Nephron progenitor cell (in vitro differentiated cells): ENCODE results near the gene HDDC3.

Source experiments
- DNase-seq: peaks from one replicate; pipeline ENCODE4 v3.0.0; 2021
- H3K27ac Mint-ChIP-seq: 2 replicates; pipeline ENCODE4 v1.8.0; 2021; ENCODE audit warnings: mild to moderate bottlenecking, moderate library complexity, mixed read lengths
- H3K27me3 Mint-ChIP-seq: 2 replicates; pipeline ENCODE4 v1.8.0; 2021; ENCODE audit warnings: mild to moderate bottlenecking, low read depth, mixed read lengths; ENCODE audit not compliant: poor library complexity
- H3K36me3 Mint-ChIP-seq: 2 replicates; pipeline ENCODE4 v1.8.0; 2021; ENCODE audit warnings: low read depth, mixed read lengths
- H3K4me1 Mint-ChIP-seq: 2 replicates; pipeline ENCODE4 v1.8.0; 2021; ENCODE audit warnings: mixed read lengths
- H3K4me3 Mint-ChIP-seq: 2 replicates; pipeline ENCODE4 v1.8.0; 2021; ENCODE audit warnings: mild to moderate bottlenecking, moderate library complexity, mixed read lengths
- H3K9me3 Mint-ChIP-seq: 2 replicates; pipeline ENCODE4 v1.8.0; 2021; ENCODE audit warnings: mild to moderate bottlenecking, moderate library complexity, mixed read lengths
- CTCF ChIP-seq: fragments of 200-600 bp; sonication (generic); IDR thresholded peaks from 2 replicates; pipeline ENCODE4 v1.5.0; 2021; ENCODE audit warnings: antibody characterized with exemption

The HDDC3 gene

GRCh38 chr15:90918835-90919234 lies 13.5 kb downstream of the HDDC3 start:
- Mint-ChIP-seq H3K4me3 (no peak overlapping the region), H3K4me1 (peaks cover 16% of the 10 kb centered on the region), H3K9me3 (no peaks in the 10 kb centered on the region), H3K36me3 (peaks cover 39% of the 10 kb centered on the region), H3K27me3 (peaks cover 4% of the 10 kb centered on the region), H3K27ac (no peak overlapping the region)
- no peak for TF ChIP-seq CTCF
- DNase-seq = no peak

- Mint-ChIP-seq H3K4me3 (no peak overlapping the region), H3K9me3 (no peaks in the 10 kb centered on the region), H3K27me3 (peaks cover 4% of the 10 kb centered on the region), H3K27ac (peak overlapping the region; percentile 93), H3K36me3 (peaks cover 42% of the 10 kb centered on the region), H3K4me1 (peaks cover 16% of the 10 kb centered on the region)
- no peak for DNase-seq
- no peak for TF ChIP-seq CTCF
Measured at GRCh38 chr15:90918034-90918788, 14.1 kb downstream of the HDDC3 start.

GRCh38 chr15:90917569-90917968 lies 14.8 kb downstream of the HDDC3 start:
- H3K27me3 Mint-ChIP-seq = peaks cover 4% of the 10 kb centered on the region
- H3K36me3 Mint-ChIP-seq = peaks cover 45% of the 10 kb centered on the region
- H3K9me3 Mint-ChIP-seq = no peaks in the 10 kb centered on the region
- H3K27ac Mint-ChIP-seq = no peak overlapping the region
- no peak for TF ChIP-seq CTCF
- no peak overlapping the region for H3K4me3 Mint-ChIP-seq
- peaks cover 16% of the 10 kb centered on the region for H3K4me1 Mint-ChIP-seq
- no peak for DNase-seq

GRCh38 chr15:90916461-90916860 lies 15.9 kb downstream of the HDDC3 start:
- Mint-ChIP-seq H3K4me3 (no peak overlapping the region), H3K4me1 (peaks cover 16% of the 10 kb centered on the region), H3K9me3 (no peaks in the 10 kb centered on the region), H3K27ac (no peak overlapping the region), H3K36me3 (peaks cover 45% of the 10 kb centered on the region), H3K27me3 (peaks cover 4% of the 10 kb centered on the region)
- no peak for TF ChIP-seq CTCF
- no peak for DNase-seq

GRCh38 chr15:90915808-90916440 lies 16.4 kb downstream of the HDDC3 start:
- TF ChIP-seq CTCF = no peak
- H3K27ac Mint-ChIP-seq = peak overlapping the region; percentile 71
- DNase-seq = no peak
- no peaks in the 10 kb centered on the region for H3K9me3 Mint-ChIP-seq
- peaks cover 16% of the 10 kb centered on the region for H3K4me1 Mint-ChIP-seq
- peaks cover 4% of the 10 kb centered on the region for H3K27me3 Mint-ChIP-seq
- peaks cover 40% of the 10 kb centered on the region for H3K36me3 Mint-ChIP-seq
- H3K4me3 Mint-ChIP-seq = no peak overlapping the region
